ENCODE measurements around the gene PLIN3.
"Not testable (repeated sequence)": the region's sequence is repeated elsewhere in the genome, so short reads cannot be mapped to it uniquely, and the experiment has no call there.

Gene PLIN3

DNA sequence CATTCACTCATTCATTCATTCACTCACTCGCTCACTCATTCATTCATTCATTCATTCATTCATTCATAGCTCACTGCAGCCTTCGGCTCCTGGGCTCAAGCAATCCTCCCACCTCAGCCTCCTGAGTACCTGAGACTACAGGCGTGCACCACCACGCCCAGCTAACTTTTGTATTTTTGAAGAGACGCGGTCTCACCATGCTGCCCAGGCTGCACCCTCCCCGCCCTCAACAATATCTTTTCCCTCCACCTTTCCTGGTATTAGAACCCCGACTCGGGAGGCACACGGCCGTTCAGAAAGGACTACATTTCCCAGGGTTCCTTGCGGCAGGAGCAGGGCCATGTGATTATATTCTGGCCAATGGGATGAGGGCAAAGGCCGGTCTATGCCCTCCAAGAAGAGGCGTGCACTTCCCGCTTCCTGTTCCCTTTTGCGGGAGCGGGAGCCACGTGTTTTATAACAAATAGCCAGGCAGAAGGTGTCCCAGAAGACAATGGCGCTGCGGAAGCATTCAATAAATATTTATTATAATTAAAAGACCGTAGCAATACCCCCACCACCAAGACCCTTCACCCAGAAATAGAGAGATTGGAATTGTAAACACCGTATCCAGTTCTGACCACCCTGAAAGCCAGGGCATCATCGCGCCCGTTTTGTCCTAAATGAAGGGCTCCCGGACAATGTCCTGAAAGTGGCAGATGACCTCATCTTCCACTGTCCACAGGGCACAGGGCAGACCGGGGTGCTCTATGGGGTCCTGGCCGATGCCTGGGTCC, 51.9 kb downstream of the PLIN3 start:
- Histone ChIP-seq H3K27me3 (no peaks in the 10 kb centered on the region), H3K4me3 (peak overlapping the region; percentile 53), H3K4me1 (peaks cover 28% of the 10 kb centered on the region), H3K9me3 (no peaks in the 10 kb centered on the region), H3K36me3 (peaks cover 41% of the 10 kb centered on the region), H3K4me2 (peak overlapping the region; percentile 71), H4K20me1 (no peaks in the 10 kb centered on the region; the same call in 1 of the 2 replicates), H3K9ac (no peak overlapping the region), H3K27ac (peak overlapping the region; percentile 65)
- no peak for TF ChIP-seq Cebpa-rat (IDR thresholded peaks at IDR 0.05)

DNA sequence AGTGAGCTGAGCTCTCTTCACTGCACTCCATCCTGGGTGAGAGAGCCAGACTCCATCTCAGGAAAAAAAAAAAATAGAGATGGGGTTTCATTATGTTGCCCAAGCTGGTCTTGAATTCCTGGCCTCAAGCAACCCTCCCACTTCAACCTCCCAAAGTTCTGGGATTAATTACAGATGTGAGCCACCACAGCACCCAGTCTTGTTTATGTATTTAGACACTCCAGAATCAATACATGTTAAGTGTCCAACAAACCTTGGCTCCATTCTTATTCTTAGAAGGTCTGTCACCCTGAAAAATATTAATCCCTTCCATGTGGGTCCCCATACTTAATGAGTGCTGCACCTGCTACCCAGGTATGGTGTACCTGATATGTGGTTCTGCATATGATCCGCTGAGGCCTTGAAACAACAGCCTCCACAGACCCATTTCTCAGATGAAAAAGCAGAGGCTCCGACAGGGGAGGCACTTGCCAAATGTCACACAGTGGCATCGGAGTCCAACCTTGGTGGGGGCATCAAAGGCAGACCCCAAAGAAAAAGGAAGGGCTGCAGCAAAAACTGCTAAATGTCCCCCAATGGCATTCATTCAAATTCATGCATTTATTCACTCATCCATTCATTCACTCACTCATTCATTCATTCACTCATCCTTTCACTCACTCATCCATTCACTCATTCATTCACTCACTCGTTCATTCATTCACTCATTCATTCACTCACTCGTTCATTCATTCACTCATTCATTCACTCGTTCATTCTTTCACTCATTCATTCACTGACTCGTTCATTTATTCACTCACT, 52.6 kb downstream of the PLIN3 start:
- peaks cover 36% of the 10 kb centered on the region for H3K4me1 ChIP-seq
- H3K4me2 ChIP-seq, result peak overlapping the region; percentile 71
- no peaks in the 10 kb centered on the region for H3K9me3 ChIP-seq
- peaks cover 41% of the 10 kb centered on the region for H3K36me3 ChIP-seq
- H3K27me3 ChIP-seq, result no peaks in the 10 kb centered on the region
- TF ChIP-seq Cebpa-rat (IDR thresholded peaks at IDR 0.05), result no peak
- H3K27ac ChIP-seq, result no peak overlapping the region
- H3K9ac ChIP-seq, result no peak overlapping the region
- peak overlapping the region; percentile 53 for H3K4me3 ChIP-seq
- no peaks in the 10 kb centered on the region for H4K20me1 ChIP-seq

DNA sequence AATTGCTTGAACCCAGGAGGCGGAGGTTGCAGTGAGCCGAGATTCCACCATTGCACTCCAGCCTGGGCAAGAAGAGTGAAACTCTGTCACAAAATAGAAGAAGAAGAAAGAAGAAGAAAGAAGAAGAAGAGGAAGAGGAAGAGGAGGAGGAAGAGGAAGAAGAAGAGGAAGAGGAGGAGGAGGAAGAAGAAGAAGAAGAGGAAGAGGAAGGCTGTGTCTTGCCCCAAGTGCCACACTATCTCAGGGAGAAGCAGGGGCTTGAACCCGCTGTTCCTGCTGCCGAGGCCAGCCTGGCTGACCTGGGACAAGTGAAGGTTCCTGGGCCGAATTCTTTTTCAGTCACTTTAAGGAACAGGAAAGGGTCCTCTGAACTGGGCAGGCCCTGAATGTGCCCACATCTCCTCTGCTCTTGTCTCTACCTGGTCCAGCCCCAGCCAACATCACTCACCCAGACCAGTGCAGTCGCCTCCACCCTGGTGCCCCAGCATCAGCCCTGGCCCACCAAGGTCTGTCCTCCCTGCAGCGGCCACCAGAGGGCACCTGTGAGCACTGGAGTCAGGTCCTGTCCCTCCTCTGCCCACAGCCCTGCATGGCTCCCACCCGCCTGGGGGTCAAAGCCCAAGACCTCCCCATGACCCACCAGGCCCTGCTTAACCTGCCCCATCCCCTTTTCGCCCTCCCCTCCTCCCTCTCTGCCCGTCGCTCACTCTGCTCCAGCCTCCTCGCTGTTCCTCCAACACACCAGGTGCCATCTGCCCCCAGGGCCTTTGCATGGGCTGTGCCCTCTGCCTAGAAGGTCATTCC, 55.9 kb downstream of the PLIN3 start:
- H3K27me3 ChIP-seq, result no peaks in the 10 kb centered on the region
- no peaks in the 10 kb centered on the region for H4K20me1 ChIP-seq
- H3K9me3 ChIP-seq, result no peaks in the 10 kb centered on the region
- H3K27ac ChIP-seq, result no peak overlapping the region
- H3K9ac ChIP-seq, result no peak overlapping the region
- H3K4me1 ChIP-seq, result peaks cover 60% of the 10 kb centered on the region
- peaks cover 8% of the 10 kb centered on the region for H3K36me3 ChIP-seq
- peak overlapping the region; percentile 32; the same call in 1 of the 2 replicates for H3K4me2 ChIP-seq
- H3K4me3 ChIP-seq, result no peak overlapping the region
- TF ChIP-seq Cebpa-rat (IDR thresholded peaks at IDR 0.05), result no peak

DNA sequence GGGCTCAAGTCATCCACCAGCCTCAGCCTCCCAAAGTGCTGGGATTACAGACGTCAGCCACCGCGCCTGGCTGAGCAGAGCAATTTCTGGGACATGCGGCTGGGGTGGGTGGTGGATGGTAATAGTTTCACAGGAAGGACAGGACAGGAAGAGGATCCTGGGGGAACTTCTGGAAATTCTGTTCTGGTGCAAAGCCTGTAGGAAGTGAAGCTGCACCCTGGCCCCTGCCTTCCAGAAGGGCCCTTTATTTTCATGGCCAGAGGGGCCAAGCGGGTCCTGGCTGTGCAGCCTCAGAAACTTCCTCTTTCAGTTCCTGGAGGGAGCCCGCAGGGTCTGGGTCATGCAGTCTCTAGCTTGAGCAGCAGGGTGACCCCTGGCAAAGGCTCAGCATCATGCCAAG, 60.3 kb downstream of the PLIN3 start:
- H3K4me1 ChIP-seq, result peaks cover 53% of the 10 kb centered on the region
- peak overlapping the region; percentile 67 for H3K4me2 ChIP-seq
- H4K20me1 ChIP-seq, result no peaks in the 10 kb centered on the region
- H3K9me3 ChIP-seq, result no peaks in the 10 kb centered on the region
- H3K36me3 ChIP-seq, result no peaks in the 10 kb centered on the region
- no peaks in the 10 kb centered on the region for H3K27me3 ChIP-seq
- H3K9ac ChIP-seq, result peak overlapping the region; percentile 24; the same call in 1 of the 2 replicates
- no peak for TF ChIP-seq Cebpa-rat (IDR thresholded peaks at IDR 0.05)
- H3K27ac ChIP-seq, result peak overlapping the region; percentile 49
- H3K4me3 ChIP-seq, result no peak overlapping the region

DNA sequence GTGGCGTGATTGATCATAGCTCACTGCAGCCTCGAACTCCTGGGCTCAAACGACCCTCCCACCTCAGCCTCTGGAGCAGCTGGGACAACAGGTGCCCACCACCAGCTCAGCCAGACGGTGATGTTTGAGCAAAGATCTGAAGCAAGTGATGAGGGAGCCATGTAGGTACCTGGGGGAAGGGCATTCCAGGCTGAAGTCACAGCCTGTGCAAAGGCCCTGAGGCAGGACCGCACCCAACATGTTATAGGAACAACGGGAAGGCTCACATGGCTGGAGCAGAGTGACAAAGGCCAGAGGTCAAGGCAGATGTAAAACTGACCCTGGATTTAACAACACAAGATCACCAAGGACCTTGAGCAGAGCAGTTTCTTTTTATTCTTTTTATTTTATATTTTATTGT, 61.1 kb downstream of the PLIN3 start:
- Histone ChIP-seq H3K4me3 (no peak overlapping the region), H4K20me1 (no peaks in the 10 kb centered on the region), H3K9me3 (no peaks in the 10 kb centered on the region), H3K27me3 (no peaks in the 10 kb centered on the region), H3K27ac (no peak overlapping the region), H3K36me3 (no peaks in the 10 kb centered on the region), H3K9ac (no peak overlapping the region), H3K4me1 (peaks cover 51% of the 10 kb centered on the region), H3K4me2 (peak overlapping the region; percentile 67; the same call in 1 of the 2 replicates)
- TF ChIP-seq Cebpa-rat (IDR thresholded peaks at IDR 0.05), result no peak

DNA sequence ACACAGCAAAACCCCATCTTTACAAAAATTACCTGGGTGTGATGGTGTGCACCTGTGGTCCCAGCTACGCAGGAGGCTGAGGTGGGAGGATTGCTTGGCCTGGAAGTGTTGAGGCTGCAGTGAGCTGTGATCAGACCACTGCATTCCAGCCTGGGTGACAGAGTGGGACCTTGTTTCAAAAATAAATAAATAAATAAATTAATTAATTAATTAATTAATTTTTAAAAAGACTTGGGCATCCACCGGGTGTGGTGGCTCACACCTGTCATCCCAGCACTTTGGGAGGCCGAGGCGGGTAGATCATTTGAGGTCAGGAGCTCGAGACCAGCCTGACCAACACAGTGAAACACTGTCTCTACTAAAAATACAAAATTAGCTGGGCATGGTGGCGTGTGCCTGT, 62.3 kb downstream of the PLIN3 start:
- not testable (repeated sequence) for H3K4me3 ChIP-seq, H3K36me3 ChIP-seq, H3K4me2 ChIP-seq, H3K9ac ChIP-seq, H3K9me3 ChIP-seq, H4K20me1 ChIP-seq, H3K27ac ChIP-seq, H3K27me3 ChIP-seq
- H3K4me1 ChIP-seq, result peaks cover 39% of the 10 kb centered on the region

DNA sequence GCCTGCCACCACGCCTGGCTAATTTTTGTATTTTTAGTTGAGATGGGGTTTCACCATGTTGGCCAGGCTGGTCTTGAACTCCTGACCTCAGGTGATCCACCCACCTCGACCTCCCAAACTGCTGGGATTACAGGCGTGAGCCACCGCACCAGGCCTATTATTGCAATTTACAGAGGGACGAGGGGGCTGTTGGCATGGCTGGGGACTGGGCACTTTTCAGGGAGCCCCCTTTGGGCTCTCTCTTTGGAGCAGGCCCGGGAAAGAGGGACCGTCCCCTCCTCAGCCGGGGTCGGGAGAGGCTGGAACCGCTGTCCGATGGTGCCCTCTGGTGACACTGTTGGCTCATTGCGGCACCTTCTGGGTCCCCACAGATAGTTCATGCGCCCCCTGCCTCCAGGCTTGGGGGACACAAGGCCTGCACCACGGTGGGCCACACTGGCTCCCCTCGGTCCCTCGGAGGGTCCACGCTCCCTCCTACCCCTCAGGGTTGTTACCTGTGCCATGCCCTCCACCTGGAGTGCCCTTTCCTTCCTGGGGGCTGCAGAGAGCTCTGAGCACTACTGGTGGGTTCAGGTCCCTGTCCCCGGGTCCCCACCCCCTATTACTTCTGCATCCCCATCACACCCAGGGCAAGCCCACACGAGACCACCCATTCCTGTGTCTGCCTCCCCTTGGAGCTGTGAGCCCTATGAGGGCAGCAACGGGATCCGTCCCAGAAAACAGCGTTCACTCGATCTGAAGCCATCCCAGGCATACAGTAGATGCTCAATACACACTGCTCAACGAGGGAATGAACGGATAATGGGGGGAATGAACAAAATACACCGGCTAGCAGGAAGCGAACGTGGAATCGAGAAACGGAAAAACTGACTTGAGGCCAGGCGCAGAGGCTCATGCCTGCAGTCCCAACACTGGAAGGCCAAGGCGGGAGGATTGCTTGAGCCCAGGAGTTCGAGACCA, 63.5 kb downstream of the PLIN3 start:
- Histone ChIP-seq H3K36me3 (0 out of 2 replicates have a peak, but pooled peaks cover 1% of the 10 kb centered on the region), H3K4me2 (no peak overlapping the region), H3K27ac (no peak overlapping the region), H3K4me3 (no peak overlapping the region), H3K4me1 (peaks cover 29% of the 10 kb centered on the region), H3K9ac (no peak overlapping the region), H3K9me3 (no peaks in the 10 kb centered on the region), H4K20me1 (no peaks in the 10 kb centered on the region), H3K27me3 (no peaks in the 10 kb centered on the region)
- no peak for TF ChIP-seq Cebpa-rat (IDR thresholded peaks at IDR 0.05)

DNA sequence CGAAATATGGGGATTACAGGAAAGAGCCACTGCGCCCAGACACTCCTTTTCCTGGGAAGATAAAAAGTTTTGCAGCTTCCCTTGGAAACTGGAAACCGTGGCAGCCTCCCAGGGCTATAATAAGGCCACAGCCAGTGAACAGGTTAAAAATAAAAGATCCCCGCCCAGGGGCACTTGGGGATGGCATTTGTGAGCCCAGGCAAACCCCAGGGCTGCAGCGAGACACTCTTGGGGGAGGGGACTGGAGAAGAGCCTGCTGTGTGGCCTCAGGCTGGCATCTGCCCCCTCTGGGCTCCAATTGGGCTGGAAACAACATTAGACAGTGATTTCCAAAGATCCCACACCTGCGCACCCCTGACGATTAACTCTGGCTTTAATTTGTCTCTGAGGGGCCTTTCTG, 64.8 kb downstream of the PLIN3 start:
- Histone ChIP-seq H3K27me3 (no peaks in the 10 kb centered on the region), H3K4me3 (no peak overlapping the region), H3K27ac (no peak overlapping the region), H3K9me3 (no peaks in the 10 kb centered on the region), H4K20me1 (no peaks in the 10 kb centered on the region), H3K36me3 (peaks cover 10% of the 10 kb centered on the region; the same call in 1 of the 2 replicates), H3K4me2 (peak overlapping the region; percentile 26; the same call in 1 of the 2 replicates), H3K4me1 (peaks cover 22% of the 10 kb centered on the region), H3K9ac (no peak overlapping the region)
- no peak for TF ChIP-seq Cebpa-rat (IDR thresholded peaks at IDR 0.05)
